Measurements from ENCODE around the gene CTNND2.

CTNND2 gene

DNA sequence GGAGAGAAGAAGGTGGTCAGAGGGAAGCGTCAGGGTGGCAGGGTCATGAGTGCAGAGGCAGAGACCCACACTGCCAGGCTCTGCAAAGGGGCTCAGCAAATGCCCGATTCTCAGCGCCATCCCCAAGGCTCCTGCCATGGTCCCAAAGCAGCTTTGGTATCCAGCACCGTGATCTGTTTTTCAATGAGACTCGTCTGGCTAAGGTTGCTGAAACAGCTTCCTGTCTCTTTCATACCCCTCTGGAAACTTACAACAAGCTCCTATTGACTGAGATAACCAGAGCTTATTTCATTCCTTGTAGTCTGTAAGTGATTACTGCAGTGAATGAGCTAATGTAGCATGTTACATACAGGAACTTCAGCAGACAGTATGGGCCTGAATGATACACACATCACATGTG is 574.6 kb downstream of the CTNND2 start:
- Histone ChIP-seq H3K27ac (ENCODE audit: extremely low read depth, low read depth, low read length) (no peak overlapping the region), H3K36me3 (ENCODE audit: control insufficient read depth in 2 of 2, insufficient read depth in 1 of 2, low read length in 2 of 2) (no peaks in the 10 kb centered on the region), H3K4me1 (ENCODE audit: control insufficient read depth, insufficient read depth, low read length) (no peaks in the 10 kb centered on the region), H3K9me3 (ENCODE audit: control insufficient read depth, insufficient read depth, low read depth, low read length) (no peaks in the 10 kb centered on the region), H3K4me3 (ENCODE audit: low read depth, low read length) (no peak overlapping the region)
- POLR2A ChIA-PET, result interaction anchor here (0.7 kb wide), 1 partner anchor 39 kb away, joined by 7 read pairs; no protein-coding TSS in a partner anchor
- TF ChIP-seq BCL11A (tag by site-specific recombination; IDR thresholded peaks at IDR 0.05; ENCODE audit: low read depth) (no peak), ZEB2 (tag by site-specific recombination; IDR thresholded peaks at IDR 0.05) (no peak), ZNF19 (tag by site-specific recombination; IDR thresholded peaks at IDR 0.05; ENCODE audit: low read depth) (no peak), ZNF350 (tag by site-specific recombination; IDR thresholded peaks at IDR 0.05) (no peak), KLF16 (tag by site-specific recombination; IDR thresholded peaks at IDR 0.05) (no peak), SP3 (tag by site-specific recombination; IDR thresholded peaks at IDR 0.05) (no peak), ZNF138 (tag by site-specific recombination; IDR thresholded peaks at IDR 0.05; ENCODE audit: borderline replicate concordance) (no peak), HOXC10 (CRISPR knock-in tag; IDR thresholded peaks at IDR 0.05) (no peak), ZNF2 (tag by site-specific recombination; IDR thresholded peaks at IDR 0.05) (no peak), MZF1 (tag by site-specific recombination; IDR thresholded peaks at IDR 0.05; ENCODE audit: borderline replicate concordance) (no peak), RBAK (tag by site-specific recombination; IDR thresholded peaks at IDR 0.05) (no peak), OVOL3 (tag by site-specific recombination; IDR thresholded peaks at IDR 0.05) (no peak), ZNF677 (tag by site-specific recombination; IDR thresholded peaks at IDR 0.05) (no peak), ZNF140 (tag by site-specific recombination; IDR thresholded peaks at IDR 0.05) (no peak)
- TF ChIP-seq, protein P1, sequence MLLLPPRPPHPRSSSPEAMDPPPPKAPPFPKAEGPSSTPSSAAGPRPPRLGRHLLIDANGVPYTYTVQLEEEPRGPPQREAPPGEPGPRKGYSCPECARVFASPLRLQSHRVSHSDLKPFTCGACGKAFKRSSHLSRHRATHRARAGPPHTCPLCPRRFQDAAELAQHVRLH (tag by site-specific recombination; IDR thresholded peaks at IDR 0.05), result no peak
- TF ChIP-seq, protein P2, sequence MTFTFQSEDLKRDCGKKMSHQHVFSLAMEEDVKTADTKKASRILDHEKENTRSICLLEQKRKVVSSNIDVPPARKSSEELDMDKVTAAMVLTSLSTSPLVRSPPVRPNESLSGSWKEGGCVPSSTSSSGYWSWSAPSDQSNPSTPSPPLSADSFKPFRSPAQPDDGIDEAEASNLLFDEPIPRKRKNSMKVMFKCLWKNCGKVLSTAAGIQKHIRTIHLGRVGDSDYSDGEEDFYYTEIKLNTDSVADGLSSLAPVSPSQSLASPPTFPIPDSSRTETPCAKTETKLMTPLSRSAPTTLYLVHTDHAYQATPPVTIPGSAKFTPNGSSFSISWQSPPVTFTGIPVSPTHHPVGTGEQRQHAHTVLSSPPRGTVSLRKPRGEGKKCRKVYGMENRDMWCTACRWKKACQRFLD (tag by site-specific recombination; IDR thresholded peaks at IDR 0.05), result no peak
- TF ChIP-seq, protein P3, sequence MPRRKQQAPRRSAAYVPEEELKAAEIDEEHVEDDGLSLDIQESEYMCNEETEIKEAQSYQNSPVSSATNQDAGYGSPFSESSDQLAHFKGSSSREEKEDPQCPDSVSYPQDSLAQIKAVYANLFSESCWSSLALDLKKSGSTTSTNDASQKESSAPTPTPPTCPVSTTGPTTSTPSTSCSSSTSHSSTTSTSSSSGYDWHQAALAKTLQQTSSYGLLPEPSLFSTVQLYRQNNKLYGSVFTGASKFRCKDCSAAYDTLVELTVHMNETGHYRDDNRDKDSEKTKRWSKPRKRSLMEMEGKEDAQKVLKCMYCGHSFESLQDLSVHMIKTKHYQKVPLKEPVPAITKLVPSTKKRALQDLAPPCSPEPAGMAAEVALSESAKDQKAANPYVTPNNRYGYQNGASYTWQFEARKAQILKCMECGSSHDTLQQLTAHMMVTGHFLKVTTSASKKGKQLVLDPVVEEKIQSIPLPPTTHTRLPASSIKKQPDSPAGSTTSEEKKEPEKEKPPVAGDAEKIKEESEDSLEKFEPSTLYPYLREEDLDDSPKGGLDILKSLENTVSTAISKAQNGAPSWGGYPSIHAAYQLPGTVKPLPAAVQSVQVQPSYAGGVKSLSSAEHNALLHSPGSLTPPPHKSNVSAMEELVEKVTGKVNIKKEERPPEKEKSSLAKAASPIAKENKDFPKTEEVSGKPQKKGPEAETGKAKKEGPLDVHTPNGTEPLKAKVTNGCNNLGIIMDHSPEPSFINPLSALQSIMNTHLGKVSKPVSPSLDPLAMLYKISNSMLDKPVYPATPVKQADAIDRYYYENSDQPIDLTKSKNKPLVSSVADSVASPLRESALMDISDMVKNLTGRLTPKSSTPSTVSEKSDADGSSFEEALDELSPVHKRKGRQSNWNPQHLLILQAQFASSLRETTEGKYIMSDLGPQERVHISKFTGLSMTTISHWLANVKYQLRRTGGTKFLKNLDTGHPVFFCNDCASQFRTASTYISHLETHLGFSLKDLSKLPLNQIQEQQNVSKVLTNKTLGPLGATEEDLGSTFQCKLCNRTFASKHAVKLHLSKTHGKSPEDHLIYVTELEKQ (tag by site-specific recombination; IDR thresholded peaks at IDR 0.05; ENCODE audit: borderline replicate concordance), result no peak
- TF ChIP-seq, protein P4, sequence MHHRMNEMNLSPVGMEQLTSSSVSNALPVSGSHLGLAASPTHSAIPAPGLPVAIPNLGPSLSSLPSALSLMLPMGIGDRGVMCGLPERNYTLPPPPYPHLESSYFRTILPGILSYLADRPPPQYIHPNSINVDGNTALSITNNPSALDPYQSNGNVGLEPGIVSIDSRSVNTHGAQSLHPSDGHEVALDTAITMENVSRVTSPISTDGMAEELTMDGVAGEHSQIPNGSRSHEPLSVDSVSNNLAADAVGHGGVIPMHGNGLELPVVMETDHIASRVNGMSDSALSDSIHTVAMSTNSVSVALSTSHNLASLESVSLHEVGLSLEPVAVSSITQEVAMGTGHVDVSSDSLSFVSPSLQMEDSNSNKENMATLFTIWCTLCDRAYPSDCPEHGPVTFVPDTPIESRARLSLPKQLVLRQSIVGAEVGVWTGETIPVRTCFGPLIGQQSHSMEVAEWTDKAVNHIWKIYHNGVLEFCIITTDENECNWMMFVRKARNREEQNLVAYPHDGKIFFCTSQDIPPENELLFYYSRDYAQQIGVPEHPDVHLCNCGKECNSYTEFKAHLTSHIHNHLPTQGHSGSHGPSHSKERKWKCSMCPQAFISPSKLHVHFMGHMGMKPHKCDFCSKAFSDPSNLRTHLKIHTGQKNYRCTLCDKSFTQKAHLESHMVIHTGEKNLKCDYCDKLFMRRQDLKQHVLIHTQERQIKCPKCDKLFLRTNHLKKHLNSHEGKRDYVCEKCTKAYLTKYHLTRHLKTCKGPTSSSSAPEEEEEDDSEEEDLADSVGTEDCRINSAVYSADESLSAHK (tag by site-specific recombination; IDR thresholded peaks at IDR 0.05), result no peak
- CTCF ChIA-PET, result no interaction called here

DNA sequence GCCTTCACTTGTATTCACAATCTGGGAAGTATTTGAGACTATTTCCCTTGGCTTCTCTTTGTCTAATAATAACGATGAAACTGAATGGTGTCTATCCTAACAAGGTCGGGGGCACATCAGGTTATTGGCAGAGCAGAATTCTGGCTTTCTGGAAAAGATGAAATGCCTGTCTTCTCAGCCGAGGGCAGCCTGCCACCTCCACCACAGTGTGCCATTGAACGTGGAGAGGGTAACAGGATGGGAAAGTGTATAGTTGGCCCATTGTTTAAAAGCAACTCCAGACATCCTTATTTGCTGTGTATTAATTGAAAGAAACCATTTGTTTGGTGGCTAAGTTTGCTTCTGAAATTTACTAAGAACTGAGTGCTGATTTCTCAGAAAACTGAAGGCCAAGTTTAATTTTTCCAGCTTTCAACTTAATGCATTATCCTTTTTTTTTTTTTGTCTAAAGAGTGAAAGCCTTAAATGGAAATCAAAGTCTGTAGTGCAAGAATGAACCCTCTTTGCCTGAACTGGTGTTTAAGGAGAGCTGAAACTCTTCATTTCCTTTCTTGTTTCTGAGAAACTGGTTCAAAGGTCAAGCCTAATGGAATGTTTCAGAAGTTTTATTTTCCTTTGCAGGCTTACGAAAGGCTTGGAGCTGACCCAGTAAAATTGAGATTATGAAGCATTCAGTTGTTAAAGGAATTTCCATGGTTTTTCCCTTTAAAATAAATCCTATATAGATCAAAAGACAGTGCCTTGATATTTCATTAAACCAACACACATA is 579.5 kb downstream of the CTNND2 start:
- Histone ChIP-seq H3K27ac (ENCODE audit: extremely low read depth, low read depth, low read length) (no peak overlapping the region), H3K9me3 (ENCODE audit: control insufficient read depth, insufficient read depth, low read depth, low read length) (no peaks in the 10 kb centered on the region), H3K4me3 (ENCODE audit: low read depth, low read length) (no peak overlapping the region), H3K36me3 (ENCODE audit: control insufficient read depth in 2 of 2, insufficient read depth in 1 of 2, low read length in 2 of 2) (no peaks in the 10 kb centered on the region), H3K4me1 (ENCODE audit: control insufficient read depth, insufficient read depth, low read length) (no peaks in the 10 kb centered on the region)
- POLR2A ChIA-PET, result no interaction called here
- CTCF ChIA-PET, result no interaction called here
- TF ChIP-seq, protein P5, sequence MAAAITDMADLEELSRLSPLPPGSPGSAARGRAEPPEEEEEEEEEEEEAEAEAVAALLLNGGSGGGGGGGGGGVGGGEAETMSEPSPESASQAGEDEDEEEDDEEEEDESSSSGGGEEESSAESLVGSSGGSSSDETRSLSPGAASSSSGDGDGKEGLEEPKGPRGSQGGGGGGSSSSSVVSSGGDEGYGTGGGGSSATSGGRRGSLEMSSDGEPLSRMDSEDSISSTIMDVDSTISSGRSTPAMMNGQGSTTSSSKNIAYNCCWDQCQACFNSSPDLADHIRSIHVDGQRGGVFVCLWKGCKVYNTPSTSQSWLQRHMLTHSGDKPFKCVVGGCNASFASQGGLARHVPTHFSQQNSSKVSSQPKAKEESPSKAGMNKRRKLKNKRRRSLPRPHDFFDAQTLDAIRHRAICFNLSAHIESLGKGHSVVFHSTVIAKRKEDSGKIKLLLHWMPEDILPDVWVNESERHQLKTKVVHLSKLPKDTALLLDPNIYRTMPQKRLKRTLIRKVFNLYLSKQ (tag by site-specific recombination; IDR thresholded peaks at IDR 0.05; ENCODE audit: borderline replicate concordance), result no peak
- no peak for TF ChIP-seq YY1 (tag by site-specific recombination; IDR thresholded peaks at IDR 0.05)
